ENCODE data around the gene B4GALNT4. TPM values are rescaled to one million over a fixed set of nuclear protein-coding genes. Genes with fewer than 3 reads are reported as not detected.

B4GALNT4 gene
- total RNA-seq, 4 donors from 2014 or later = 3.2 to 10.6 (median 4.8) TPM

DNA sequence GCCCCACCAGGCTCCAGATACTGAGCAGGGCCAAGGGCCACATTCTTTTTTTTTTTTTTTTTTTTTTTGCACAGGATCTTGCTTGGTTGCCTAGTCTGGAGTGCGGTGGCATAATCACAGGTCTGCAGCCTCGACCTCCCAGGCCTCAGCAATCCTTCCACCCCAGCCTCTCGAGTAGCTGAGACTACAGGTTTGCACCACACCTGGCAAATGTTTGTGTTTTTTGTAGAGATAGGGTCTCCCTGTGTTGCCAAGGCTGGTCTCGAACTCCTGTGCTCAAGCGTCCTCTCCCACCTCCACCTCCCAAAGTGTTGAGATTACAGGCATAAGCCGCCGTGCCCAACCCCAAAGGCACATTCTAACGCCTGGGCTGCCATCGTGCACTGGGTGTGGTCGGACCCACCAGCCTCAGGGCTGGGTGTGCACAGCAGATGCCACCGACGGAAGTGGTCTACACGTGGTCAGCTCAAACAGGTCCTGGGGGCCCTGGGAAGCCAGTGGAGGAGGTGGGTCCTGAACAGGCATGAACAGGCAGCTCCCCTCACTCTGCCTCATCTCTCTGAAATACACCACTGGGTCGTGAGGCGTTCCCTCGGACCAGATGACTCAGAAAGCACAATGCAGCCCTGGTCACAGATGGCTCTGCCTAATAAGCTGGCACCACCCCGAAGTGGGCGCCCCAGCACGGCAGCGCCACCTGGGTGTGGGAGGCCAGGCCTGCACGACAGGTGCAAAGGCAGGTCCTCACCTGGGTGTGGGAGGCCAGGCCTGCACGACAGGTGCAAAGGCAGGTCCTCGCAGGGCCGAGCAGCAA, 5.1 kb upstream of the B4GALNT4 start:
- Histone ChIP-seq H3K9me3 (peaks cover 0 to 12% (median 0%) of the 10 kb centered on the region in 3 donors), H3K36me3 (no peaks in the 10 kb centered on the region), H3K4me1 (peaks cover 0 to 16% (median 8%) of the 10 kb centered on the region in 3 donors), H3K27me3 (peaks cover 30% of the 10 kb centered on the region), H3K27ac (no peak overlapping the region), H3K4me3 (no peak overlapping the region)
- no CpG with 5 or more reads among the region's 24 CpGs for WGBS, 2 donors (ENCODE audit: low coverage in 1 of 2)
- TF ChIP-seq, protein P1, sequence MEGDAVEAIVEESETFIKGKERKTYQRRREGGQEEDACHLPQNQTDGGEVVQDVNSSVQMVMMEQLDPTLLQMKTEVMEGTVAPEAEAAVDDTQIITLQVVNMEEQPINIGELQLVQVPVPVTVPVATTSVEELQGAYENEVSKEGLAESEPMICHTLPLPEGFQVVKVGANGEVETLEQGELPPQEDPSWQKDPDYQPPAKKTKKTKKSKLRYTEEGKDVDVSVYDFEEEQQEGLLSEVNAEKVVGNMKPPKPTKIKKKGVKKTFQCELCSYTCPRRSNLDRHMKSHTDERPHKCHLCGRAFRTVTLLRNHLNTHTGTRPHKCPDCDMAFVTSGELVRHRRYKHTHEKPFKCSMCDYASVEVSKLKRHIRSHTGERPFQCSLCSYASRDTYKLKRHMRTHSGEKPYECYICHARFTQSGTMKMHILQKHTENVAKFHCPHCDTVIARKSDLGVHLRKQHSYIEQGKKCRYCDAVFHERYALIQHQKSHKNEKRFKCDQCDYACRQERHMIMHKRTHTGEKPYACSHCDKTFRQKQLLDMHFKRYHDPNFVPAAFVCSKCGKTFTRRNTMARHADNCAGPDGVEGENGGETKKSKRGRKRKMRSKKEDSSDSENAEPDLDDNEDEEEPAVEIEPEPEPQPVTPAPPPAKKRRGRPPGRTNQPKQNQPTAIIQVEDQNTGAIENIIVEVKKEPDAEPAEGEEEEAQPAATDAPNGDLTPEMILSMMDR (IDR thresholded peaks at IDR 0.05) = peak in 1 of 4 experiments; percentile 23
- no peak for TF ChIP-seq EP300 (IDR thresholded peaks at IDR 0.05)
- no peak for ATAC-seq

DNA sequence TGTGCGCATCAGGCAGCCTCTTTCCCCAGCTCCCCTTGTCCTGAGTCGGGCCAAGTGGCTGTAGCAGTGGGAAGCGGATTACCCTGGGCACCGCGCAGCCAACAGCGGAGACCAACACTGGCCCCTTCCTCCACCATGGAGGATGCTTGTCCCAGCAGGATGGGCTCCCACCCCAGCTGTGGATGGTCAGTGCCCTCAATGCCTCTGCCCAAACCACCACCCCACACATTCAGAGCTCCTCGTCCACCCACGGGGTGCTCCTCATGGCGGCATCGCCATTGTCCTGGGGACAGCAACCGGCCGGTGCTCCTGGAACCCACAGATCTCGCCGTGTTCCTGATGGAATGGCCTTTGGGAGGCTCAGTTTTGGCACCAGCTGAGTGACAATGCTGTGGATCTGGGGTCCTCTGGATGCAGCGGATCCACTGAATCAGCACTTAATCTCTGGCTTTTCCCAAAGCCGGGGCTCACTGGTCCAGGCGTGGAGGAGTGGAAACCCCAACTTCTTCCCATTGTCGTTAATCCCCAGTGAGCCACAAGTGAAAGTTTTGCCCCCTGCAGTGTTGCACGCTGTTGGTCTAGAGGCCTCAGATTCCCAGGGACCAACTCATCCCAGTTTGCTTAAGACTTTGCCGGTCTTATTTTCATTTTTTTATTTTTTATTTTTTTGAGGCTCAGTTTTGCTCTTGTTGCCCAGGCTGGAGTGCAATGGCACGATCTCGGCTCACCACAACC, 4.1 kb upstream of the B4GALNT4 start:
- Histone ChIP-seq H3K27ac (no peak overlapping the region), H3K9me3 (peaks cover 0 to 12% (median 0%) of the 10 kb centered on the region in 3 donors), H3K4me3 (no peak overlapping the region), H3K27me3 (peaks cover 31% of the 10 kb centered on the region), H3K36me3 (no peaks in the 10 kb centered on the region), H3K4me1 (peaks cover 0 to 16% (median 8%) of the 10 kb centered on the region in 3 donors)
- no peak for ATAC-seq
- 71 to 84% methylated on average over 6 to 8 of the region's 22 CpGs for WGBS, 2 donors (ENCODE audit: low coverage in 1 of 2)
- TF ChIP-seq EP300 (IDR thresholded peaks at IDR 0.05) (no peak), POLR2A (IDR thresholded peaks at IDR 0.05) (no peak), POLR2AphosphoS5 (IDR thresholded peaks at IDR 0.05) (no peak)
- TF ChIP-seq, protein P1 (IDR thresholded peaks at IDR 0.05) = no peak

DNA sequence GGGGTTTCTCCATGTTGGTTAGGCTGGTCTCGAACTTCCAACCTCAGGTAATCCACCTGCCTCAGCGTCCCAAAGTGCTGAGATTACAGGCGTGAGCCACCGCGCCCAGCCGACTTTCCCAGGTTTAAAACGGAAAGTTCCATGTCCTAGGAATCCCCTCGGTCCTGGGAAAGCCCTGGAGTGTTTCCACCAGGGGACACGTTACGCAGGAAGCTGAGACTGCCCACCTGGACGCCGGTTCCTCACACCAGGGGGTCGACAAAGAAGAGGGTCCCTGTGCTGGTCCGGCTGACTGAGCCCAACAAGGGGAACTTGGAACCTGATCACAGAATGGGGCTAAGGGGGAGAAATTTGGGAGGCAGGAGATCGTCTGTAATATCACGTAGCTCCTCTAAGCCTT, 3.5 kb upstream of the B4GALNT4 start:
- no peaks in the 10 kb centered on the region for H3K36me3 ChIP-seq
- ATAC-seq = no peak
- no peak overlapping the region for H3K4me3 ChIP-seq
- 74% methylated on average over 3 of the region's 16 CpGs; no CpG with 5 or more reads in 1 of the 2 donors for WGBS, 2 donors (ENCODE audit: low coverage in 1 of 2)
- no peak for TF ChIP-seq EP300 (IDR thresholded peaks at IDR 0.05)
- H3K27ac ChIP-seq = no peak overlapping the region
- peaks cover 0 to 10% (median 0%) of the 10 kb centered on the region in 3 donors for H3K9me3 ChIP-seq
- peaks cover 33% of the 10 kb centered on the region for H3K27me3 ChIP-seq
- H3K4me1 ChIP-seq = peaks cover 0 to 23% (median 8%) of the 10 kb centered on the region in 3 donors

DNA sequence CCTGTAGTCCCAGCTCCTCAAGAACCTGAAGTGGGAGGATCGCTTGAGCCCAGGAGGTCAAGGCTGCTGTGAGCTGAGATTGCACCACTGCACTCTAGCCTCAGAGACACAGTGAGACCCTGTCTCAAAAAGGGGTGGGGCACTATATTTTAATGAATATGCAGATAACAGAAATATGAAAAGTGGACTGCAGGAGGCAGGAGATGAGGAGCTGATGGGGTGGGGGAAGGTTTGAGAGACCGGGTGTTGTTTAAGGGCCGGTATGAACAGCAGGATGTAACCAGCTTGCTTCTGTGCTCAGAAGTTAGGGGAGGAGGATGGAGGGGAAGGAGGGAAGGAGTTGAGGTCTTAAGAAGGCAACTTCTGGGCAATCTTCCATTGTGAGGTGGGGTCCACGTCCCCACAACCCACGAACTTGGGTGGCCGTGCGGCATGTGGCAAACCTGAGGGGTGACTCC, 1.3 kb upstream of the B4GALNT4 start:
- H3K27me3 ChIP-seq = peaks cover 33% of the 10 kb centered on the region
- WGBS, 2 donors (ENCODE audit: low coverage in 1 of 2) = 24 to 29% methylated on average over 5 to 6 of the region's 7 CpGs

More for the DNA sequence above, 1.3 kb upstream of the B4GALNT4 start:
- no peak for ATAC-seq
- Histone ChIP-seq H3K4me1 (peaks cover 0 to 29% (median 8%) of the 10 kb centered on the region in 3 donors), H3K27ac (peak overlapping the region in 2 of 4 donors; percentile 41 to 50), H3K4me3 (peak overlapping the region in 1 of 2 donors; percentile 56), H3K36me3 (no peaks in the 10 kb centered on the region), H3K9me3 (no peaks in the 10 kb centered on the region)
- TF ChIP-seq EP300 (IDR thresholded peaks at IDR 0.05) (no peak), POLR2AphosphoS5 (IDR thresholded peaks at IDR 0.05) (no peak), POLR2A (IDR thresholded peaks at IDR 0.05) (no peak)
- TF ChIP-seq, protein P1 (IDR thresholded peaks at IDR 0.05) = no peak
